GM19099 (cell line): ENCODE data around the gene PIP4K2B.

Source experiments
- POLR2A ChIP-seq: IDR thresholded peaks from 3 replicates; pipeline ENCODE4 v1.6.1; 2011; ENCODE audit warnings: low read depth; ENCODE audit not compliant: insufficient read length; ENCODE audit errors: extremely low read depth

The PIP4K2B gene

GRCh38 chr17:38750044-38750311 lies 49.4 kb downstream of the PIP4K2B start:
- TF ChIP-seq POLR2A: no peak

DNA sequence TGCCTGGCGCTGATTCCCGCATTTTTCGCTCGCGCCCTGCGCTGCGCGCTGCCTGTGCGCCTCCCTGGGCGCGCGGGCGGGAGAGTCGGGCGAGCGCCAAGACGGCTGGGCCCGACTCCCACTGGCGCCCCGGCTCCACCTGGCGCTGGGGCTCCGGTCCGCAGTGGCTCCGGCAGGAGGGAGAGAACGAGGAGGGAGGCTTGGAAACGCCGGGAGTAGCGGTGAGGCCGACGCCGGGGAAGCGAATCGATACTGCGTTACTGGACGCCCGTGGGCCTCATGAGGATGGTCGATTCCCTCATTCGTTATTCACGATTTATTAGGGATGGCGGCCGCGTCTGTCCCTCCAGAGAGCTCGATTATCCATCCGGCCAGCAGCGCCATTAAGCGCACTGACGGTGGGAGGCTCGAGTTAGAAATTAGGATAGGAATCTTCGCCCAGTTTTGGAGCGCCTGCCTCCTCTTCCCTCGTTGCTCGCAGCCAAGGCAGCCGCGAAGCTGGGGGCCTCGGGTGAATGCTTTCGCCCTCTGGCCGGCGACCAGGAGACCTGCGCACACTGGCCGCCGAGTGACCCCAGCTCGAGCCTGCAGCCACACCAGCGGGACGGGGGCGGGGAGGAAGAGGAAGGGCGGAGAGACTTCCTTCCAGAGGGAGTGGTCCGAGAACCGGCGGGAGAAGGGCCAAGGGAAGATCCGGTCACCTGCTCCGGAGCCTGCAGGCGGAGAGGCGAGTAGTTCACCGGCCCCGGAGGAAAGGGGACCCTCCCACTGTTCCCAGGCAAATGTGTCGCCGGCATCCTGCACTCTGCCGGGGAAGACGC lies 49.9 kb downstream of the PIP4K2B start:
- peak; percentile 59 for TF ChIP-seq POLR2A

- no peak for TF ChIP-seq POLR2A
These were observed 50.5 kb downstream of the PIP4K2B start for GRCh38 chr17:38748892-38749222.

DNA sequence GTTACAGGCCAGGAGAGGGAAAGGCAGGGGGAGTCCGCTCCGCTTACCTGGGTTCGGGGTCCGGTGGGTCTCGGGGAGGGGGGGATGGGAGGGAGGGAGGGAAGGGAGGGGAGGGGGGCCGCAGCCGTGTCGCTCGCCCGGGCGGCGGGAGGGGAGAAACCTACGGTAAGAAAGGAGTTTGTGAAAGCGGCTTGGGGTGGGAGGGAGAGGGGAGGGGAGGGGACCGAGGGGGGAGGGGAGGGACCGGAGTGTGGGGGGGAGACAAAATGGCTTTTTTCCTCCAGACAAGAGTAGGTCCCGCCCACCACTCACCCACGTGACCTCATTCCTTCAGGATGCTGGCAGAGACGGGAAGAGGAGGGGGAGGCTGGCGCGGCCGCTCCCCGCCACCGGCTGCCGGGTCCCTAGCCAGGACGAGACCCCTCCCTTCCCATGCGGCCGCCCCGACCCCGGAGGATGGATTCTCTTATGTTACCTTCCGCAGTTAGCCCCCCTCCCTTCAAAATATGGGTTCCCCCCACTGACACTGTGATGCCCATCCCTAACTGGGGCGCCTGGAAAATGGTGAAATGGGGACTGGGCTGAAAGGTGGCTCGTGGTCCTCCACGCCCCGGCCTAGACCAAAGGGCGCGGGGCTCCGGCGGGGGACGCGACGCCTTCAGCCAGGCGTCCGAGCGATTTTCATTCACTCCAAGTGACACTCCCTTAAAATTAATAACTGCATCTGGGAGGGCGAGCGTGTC lies 51.0 kb downstream of the PIP4K2B start, which contains the start of gene PCGF2:
PCGF2 (minus strand) TSS at position 188 of the 743 bp plus-strand sequence. CDS start 7,934 bp downstream, outside the sequence.
- peak; percentile 19 for TF ChIP-seq POLR2A

- no peak for TF ChIP-seq POLR2A
These were observed 51.8 kb downstream of the PIP4K2B start for GRCh38 chr17:38747463-38748148.

DNA sequence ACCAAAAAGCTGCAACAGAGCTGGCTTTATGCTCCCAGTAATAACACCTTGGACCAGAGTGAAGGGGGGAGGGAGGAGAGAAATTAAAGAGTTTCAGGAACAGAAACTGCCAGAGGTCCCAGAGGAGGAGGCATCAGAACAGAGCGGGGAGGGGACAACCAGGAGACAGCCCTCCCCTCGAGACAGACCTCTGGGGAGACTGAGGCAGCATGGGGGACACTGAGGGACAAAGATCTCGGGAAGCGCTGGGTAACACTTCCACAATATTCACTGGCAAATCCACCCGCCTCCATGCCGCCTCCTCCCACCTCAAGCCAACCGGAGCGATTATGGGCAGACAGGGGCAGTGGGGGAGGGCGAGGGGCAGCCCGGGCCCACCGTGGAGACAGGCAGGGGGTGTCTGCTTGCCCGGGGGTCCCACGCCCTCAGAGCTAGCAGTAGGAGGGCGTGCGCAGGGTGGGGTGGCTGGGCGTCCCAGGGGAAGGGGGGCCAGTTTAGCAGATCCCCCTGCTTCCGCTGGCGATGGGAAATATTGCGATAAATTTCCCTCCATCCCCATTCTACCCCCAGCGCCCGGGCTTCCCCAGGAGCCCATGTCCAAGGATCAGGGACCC lies 52.4 kb downstream of the PIP4K2B start:
- no peak for TF ChIP-seq POLR2A

DNA sequence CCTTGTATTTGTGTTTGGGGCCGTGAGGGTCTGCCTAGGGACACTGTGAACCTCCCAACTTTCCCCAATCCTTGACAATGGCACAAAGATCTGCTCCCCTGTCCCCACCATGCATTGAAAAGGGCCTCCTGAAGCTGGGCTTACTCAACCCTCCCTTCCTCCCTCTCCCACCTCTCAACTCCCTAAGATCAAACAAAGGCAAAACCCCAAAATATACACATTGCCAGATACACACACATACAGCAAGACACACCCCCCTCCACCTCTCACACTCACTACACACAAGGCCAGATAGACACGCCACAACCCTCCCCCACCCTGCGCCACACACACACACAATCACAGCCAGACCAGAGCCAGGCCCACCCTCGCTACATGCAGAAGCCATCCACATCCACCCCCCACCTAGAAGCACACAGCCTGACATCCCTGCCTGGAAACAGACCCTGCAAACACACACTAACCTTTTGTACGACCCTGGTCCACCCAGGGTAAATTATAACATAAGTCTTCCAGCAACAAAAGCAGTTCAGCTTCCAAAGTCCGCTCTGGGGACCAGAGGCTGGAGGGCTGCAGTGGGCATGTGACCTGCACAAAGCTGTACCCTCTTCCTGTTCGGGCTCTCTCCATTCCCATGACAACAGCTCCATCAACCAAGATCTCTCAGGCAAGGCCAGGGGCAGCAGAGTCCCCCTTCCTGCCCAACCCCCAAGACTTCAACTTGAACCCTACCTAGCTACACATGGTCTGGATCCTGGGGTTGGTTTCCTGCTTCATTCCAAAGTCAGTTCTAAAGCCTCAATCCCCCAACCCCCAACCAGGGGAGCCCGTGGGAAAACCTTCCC lies 53.1 kb downstream of the PIP4K2B start:
- no peak for TF ChIP-seq POLR2A

DNA sequence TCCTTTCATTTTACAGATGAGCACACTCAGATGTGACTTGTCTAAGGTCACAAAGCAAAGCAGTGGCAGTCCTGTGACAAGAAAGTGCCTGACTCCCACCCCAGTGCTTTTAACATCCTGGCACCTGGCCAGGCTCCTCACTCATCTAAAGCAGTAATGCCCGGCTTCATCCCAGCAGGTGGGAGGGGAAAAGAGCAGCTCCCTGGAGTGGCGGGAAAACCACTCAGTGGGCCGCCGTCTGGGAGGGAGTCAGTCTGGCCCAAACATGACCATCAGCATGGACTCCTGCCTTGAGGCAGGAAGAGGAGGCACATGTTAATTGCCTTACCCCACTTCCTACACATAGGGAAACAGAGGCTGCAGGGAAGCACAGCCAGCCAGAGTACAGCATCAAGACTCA lies 53.8 kb downstream of the PIP4K2B start:
- no peak for TF ChIP-seq POLR2A

- TF ChIP-seq POLR2A: no peak
These were observed 55.7 kb downstream of the PIP4K2B start for GRCh38 chr17:38743556-38744171.

GRCh38 chr17:38742411-38743308 lies 56.7 kb downstream of the PIP4K2B start:
- TF ChIP-seq POLR2A: no peak

- no peak for TF ChIP-seq POLR2A
These were observed 57.4 kb downstream of the PIP4K2B start for GRCh38 chr17:38741921-38742410.

GRCh38 chr17:38741461-38741860 lies 57.9 kb downstream of the PIP4K2B start:
- TF ChIP-seq POLR2A: no peak

DNA sequence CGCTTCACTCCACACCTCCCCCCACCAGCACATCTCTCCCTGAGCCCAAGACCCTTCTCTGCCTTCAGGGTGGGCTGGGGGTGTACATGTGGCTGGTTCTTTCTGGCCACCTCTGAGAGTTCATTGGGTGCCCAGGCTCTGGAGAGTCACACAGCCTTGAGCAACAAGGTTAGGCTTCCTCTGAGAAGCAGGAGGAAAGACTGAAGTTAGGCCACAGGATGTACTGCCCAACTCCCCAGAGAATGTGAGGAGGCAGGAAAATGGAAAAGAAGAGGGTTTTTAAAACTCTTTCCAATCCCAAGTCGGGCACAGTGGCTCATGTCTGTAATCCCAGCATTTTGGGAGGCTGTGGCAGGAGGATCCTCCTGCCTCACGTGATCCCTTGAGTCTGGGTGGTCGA lies 58.5 kb downstream of the PIP4K2B start:
- no peak for TF ChIP-seq POLR2A

GRCh38 chr17:38740044-38740443 lies 59.3 kb downstream of the PIP4K2B start:
- TF ChIP-seq POLR2A: no peak

DNA sequence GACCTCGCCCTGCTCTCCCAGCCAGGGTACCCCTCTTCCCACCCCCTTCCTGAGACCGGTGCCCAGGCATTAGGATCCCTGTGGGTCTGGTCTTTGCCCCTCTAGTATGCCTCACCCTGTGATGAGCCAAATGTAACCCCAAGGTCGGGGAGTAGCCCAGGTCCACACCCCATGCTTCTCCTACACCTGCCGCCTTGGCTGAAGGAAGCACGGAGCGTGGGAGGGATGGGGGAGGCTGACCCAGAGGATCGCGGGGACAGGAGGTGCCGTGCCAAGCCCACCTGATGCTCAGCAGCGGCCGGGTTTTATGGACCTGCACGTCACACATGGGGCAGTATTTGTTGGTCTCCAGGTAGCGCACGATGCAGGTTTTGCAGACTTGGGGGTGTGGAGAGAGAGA lies 60.1 kb downstream of the PIP4K2B start:
- TF ChIP-seq POLR2A: no peak
